ENCODE results near the gene TIMM13. TPM values are rescaled to one million over a fixed set of nuclear protein-coding genes. Genes with fewer than 3 reads are reported as not detected.

The TIMM13 gene
- total and polyA plus RNA-seq, 2 donors, result 17.5 to 72.2 TPM

DNA sequence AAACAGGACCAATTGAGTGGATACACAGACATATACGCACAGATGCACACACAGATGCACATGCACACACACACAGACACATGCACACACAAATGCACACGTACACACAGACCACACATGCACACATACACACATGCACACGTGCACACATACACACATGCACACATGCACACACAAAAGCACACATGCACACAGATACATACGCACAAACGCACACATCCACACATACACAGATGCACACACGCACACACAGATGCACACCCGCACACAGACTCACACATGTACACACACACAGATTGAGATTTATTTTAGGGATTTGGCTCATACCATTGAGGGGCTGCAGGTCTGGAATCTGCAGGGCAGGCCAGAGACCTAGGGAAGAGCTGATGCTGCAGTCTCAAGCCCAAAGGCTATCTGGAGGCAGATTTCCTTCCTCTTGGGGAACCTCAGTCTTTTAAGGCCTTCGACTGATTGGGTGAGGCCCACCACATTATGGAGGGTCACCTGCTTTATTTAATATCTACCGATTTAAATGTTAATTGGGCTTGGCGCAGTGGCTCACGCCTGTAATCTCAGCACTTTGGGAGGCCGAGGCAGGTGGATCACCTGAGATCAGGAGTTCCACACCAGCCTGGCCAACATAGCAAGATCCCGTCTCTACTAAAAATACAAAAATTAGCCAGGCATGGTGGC is 44.7 kb downstream of the TIMM13 start:
- Histone ChIP-seq H3K36me3 (ENCODE audit: insufficient read depth) (no peaks in the 10 kb centered on the region), H3K4me3 (ENCODE audit: low read depth, low read length) (no peak overlapping the region), H3K27ac (ENCODE audit: low read depth) (no peak overlapping the region), H3K4me1 (ENCODE audit: insufficient read depth) (no peaks in the 10 kb centered on the region)
- DNase-seq (ENCODE audit: extremely low spot score), result no peak
- WGBS, result 89% methylated on average over 13 of the region's 13 CpGs

DNA sequence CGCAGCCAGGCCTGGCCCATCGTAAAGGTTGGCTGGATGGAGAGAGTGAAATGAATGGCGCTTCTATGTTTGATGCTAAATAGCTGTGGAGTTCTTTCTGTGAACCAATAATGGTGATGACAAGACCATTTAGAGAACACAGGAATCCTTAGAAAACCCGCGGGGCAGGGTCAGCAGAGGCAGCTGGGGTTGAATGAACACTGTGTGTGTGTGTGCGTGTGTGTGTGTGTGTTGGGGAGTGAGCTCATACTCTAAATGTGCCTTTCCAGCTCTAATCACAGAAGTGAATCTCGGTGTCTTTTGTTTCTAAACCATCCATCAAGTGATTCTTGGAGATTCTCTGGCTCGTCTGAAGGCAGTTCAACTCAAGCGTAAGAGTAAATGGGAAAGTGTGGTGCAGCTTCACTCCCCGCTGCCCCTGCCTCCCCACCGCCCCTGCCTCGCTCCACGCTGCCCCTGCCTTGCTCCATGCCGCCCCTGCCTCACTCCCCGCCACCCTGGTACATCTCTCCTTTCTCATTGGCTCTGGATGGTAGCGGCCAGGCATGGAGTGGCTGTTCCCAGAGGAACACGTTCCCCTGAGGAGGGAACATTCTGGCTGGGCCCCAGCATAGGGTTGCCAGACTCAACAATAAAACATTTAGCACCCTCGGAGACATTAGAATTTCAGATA is 46.1 kb downstream of the TIMM13 start:
- H3K4me1 ChIP-seq (ENCODE audit: insufficient read depth), result no peaks in the 10 kb centered on the region
- DNase-seq (ENCODE audit: extremely low spot score), result no peak
- no peaks in the 10 kb centered on the region for H3K36me3 ChIP-seq (ENCODE audit: insufficient read depth)
- no peak overlapping the region for H3K27ac ChIP-seq (ENCODE audit: low read depth)
- WGBS, result 52% methylated on average over 18 of the region's 18 CpGs
- H3K4me3 ChIP-seq (ENCODE audit: low read depth, low read length), result no peak overlapping the region

DNA sequence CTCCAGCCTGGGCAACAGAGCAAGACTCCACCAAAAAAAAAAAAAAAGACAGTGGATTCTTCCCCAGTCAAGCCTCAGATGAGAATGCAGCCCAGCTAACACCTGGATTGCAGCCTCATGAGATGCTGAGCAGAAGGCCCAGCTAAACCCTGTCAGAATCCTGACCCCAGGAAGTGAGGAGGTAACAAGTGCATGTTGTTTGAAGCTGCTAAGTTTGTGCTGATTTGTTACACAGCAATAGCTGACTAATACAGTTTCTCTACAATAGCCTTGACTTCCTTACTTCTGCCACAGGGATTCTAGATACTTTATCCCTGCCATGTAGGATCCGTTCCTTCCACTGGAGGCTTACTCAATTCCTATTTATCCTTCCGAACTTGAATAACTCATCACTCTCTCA is 46.8 kb downstream of the TIMM13 start:
- DNase-seq (ENCODE audit: extremely low spot score), result no peak
- no peaks in the 10 kb centered on the region for H3K4me1 ChIP-seq (ENCODE audit: insufficient read depth)
- 90% methylated on average over 2 of the region's 2 CpGs for WGBS

DNA sequence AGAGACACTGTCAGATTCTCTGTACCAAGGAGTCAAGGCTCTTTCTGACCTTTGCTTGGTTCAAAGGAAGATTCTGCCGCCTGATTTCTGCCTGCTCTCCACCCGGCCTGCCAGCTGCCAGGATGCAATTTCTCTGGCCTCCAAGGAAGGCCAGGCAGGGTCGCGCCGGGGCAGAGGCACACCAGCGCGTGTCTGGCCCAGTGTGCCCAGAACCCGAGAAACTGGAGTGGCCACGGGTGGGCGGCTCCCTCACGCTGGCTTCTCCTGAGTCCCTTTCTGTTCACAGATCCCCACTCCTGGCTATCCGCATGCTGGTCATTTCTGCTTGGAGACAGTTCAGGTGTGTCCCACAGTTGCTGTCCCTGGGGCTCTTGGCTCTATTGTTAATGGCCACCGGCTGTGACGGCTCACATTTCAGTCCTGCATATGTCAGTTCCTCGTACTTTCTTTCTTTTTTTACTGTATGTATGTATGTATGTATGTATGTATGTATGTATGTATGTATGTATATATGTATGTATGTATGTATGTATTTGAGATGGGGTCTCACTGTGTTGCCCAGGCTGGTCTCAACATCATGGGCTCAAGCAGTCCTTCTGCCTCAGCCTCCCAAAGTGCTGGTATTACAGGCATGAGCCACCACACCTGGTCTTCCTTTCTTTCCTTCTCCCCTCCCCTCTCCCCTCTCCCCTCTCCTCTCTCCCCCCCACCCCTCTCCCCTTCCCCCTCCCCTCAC is 50.4 kb downstream of the TIMM13 start:
- Histone ChIP-seq H3K27ac (ENCODE audit: low read depth) (no peak overlapping the region), H3K4me1 (ENCODE audit: insufficient read depth) (no peaks in the 10 kb centered on the region), H3K4me3 (ENCODE audit: low read depth, low read length) (no peak overlapping the region), H3K36me3 (ENCODE audit: insufficient read depth) (no peaks in the 10 kb centered on the region)
- WGBS, result 74% methylated on average over 15 of the region's 15 CpGs
- no peak for DNase-seq (ENCODE audit: extremely low spot score)

More for the DNA sequence above, 46.8 kb downstream of the TIMM13 start:
- H3K36me3 ChIP-seq (ENCODE audit: insufficient read depth), result no peaks in the 10 kb centered on the region
- no peak overlapping the region for H3K4me3 ChIP-seq (ENCODE audit: low read depth, low read length)
- H3K27ac ChIP-seq (ENCODE audit: low read depth), result no peak overlapping the region

Other genes starting within 250 kb of the TIMM13 start
- 30.6 TPM for gene PLEKHJ1, start 191.3 kb downstream of the TIMM13 start, total RNA-seq
- gene PLEKHJ1, start 191.3 kb downstream of the TIMM13 start, polyA plus RNA-seq, result 60.9 TPM
- gene SF3A2, start 190.8 kb downstream of the TIMM13 start, total RNA-seq, result 32.5 TPM
- gene SF3A2, start 190.8 kb downstream of the TIMM13 start, polyA plus RNA-seq, result 69.9 TPM
- not detected for gene AMH, start 178.3 kb downstream of the TIMM13 start, total RNA-seq
- gene AMH, start 178.3 kb downstream of the TIMM13 start, polyA plus RNA-seq, result 0.44 TPM
- gene JSRP1, start 171.2 kb downstream of the TIMM13 start, total RNA-seq, result 1.6 TPM
- gene JSRP1, start 171.2 kb downstream of the TIMM13 start, polyA plus RNA-seq, result 1.3 TPM
- not detected for gene PEAK3, start 145.4 kb downstream of the TIMM13 start, total RNA-seq
- 0.58 TPM for gene PEAK3, start 145.4 kb downstream of the TIMM13 start, polyA plus RNA-seq
- gene LINGO3, start 119.4 kb downstream of the TIMM13 start, total RNA-seq, result not detected
- 0.08 TPM for gene LINGO3, start 119.4 kb downstream of the TIMM13 start, polyA plus RNA-seq
- 46.5 TPM for gene LSM7, start 99.0 kb downstream of the TIMM13 start, total RNA-seq
- gene LSM7, start 99.0 kb downstream of the TIMM13 start, polyA plus RNA-seq, result 189 TPM
- gene SPPL2B, start 98.9 kb downstream of the TIMM13 start, total RNA-seq, result 26.9 TPM
- 40.9 TPM for gene SPPL2B, start 98.9 kb downstream of the TIMM13 start, polyA plus RNA-seq
- 0.11 TPM for gene TMPRSS9, start 67.3 kb downstream of the TIMM13 start, total RNA-seq
- gene TMPRSS9, start 67.3 kb downstream of the TIMM13 start, polyA plus RNA-seq, result 0.06 TPM
- 33.4 TPM for gene LMNB2, start 29.4 kb upstream of the TIMM13 start, total RNA-seq
- 22.2 TPM for gene LMNB2, start 29.4 kb upstream of the TIMM13 start, polyA plus RNA-seq
- 23.2 TPM for gene GADD45B, start 48.5 kb upstream of the TIMM13 start, total RNA-seq
- 163 TPM for gene GADD45B, start 48.5 kb upstream of the TIMM13 start, polyA plus RNA-seq

All from urinary bladder (tissue), 4 donors.